ENCODE results near the gene ARL5A.

GRCh38 chr2:151777935-151778334 is 50.3 kb downstream of the ARL5A start:
- TF ChIP-seq CTCF (IDR thresholded peaks at IDR 0.05): no peak
- TF ChIP-seq POLR2A (IDR thresholded peaks at IDR 0.05): no peak
